Astrocyte of the cerebellum (primary cell): ENCODE results near the gene PCSK5.

Experiments
- DNase-seq: peaks from one replicate; pipeline ENCODE4 v3.0.0-alpha.2; 2011; ENCODE audit warnings: low read depth
- H3K4me3 ChIP-seq: 2 replicates; pipeline ENCODE4 v1.5.1; 2011; ENCODE audit warnings: mild to moderate bottlenecking, low read depth, low read length, moderate library complexity
- CTCF ChIP-seq: IDR thresholded peaks from 2 replicates; pipeline ENCODE4 v1.5.1; 2012; ENCODE audit warnings: low read length, low read depth, moderate library complexity, mild to moderate bottlenecking; ENCODE audit errors: missing control alignments
- in situ Hi-C: cut with HindIII; loops from 2 replicates; pipeline ENCODE4 v1.10.0; 2017; ENCODE audit warnings: low sequenced_read_pairs

Gene PCSK5

DNA sequence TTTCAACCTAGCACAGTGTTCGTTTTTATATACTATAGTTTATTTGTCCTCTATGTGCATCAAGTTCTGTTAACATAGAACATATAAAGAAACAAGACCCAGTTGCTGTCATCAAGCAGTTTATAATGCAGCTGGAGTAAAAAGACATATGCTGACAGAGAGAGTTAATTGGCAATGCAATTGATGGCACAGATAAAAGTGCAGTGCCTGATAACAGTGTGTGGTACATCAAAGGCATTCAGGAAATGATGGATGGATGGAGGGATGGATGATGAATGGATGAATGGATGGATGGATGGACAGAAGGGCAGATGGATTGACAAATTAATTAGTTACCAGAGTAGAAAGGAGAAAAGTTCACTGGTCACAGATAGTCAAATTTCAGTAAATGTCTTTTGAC lies 264.9 kb downstream of the PCSK5 start:
- in situ Hi-C loops: no loop called here
- DNase-seq: no peak
- no peak overlapping the region for H3K4me3 ChIP-seq
- no peak for TF ChIP-seq CTCF

GRCh38 chr9:76158713-76159112 lies 268.2 kb downstream of the PCSK5 start:
- in situ Hi-C loops: no loop called here
- no peak for DNase-seq
- no peak for TF ChIP-seq CTCF
- H3K4me3 ChIP-seq: no peak overlapping the region

GRCh38 chr9:76159293-76159926 lies 268.9 kb downstream of the PCSK5 start:
- no peak for TF ChIP-seq CTCF
- in situ Hi-C loops: no loop called here
- H3K4me3 ChIP-seq: no peak overlapping the region
- no peak for DNase-seq

DNA sequence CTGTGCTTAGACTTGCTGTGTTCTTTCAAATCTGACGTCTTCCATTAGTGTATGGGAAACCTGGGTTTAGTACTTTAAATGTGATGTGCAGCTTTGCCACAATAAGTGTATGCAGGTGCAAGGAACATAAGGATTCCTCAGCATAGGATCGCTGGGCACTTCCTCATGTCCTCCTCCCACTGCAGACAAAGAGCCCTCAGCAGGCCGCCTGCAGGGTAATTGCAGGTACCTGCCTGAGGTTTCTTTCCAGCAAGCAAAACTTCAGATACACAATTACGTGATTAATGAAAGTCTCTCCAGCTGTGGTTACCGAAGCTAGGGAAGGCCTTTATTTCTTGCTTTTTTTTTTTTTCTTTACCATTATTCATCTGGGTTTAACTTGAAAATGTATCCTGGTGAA lies 270.6 kb downstream of the PCSK5 start:
- no peak overlapping the region for H3K4me3 ChIP-seq
- in situ Hi-C loops: loop anchor here (10.0 kb wide), 1 partner anchor 304 kb away; no protein-coding TSS in a partner anchor
- TF ChIP-seq CTCF: no peak
- no peak for DNase-seq

DNA sequence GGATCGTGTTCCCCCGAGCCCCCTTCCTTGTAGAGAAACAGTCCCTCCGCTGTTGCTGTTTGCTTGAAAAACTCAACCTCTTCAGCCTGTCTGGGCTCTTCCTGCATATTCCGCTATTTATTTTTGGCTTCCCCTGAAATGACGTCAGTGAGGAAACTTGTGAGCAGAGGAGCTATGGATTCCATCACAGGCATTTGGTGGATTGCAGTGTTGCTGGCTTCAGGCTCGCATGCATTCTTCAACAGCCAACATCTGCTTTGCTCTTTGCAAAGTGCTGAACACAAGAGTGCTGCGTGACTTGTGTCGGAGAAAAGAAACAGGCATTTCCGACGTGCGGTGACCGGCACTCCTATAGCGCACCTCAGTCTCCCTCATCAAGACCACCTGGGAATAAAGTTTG lies 271.1 kb downstream of the PCSK5 start:
- H3K4me3 ChIP-seq: no peak overlapping the region
- in situ Hi-C loops: loop anchor here (10.0 kb wide), 1 partner anchor 303 kb away; no protein-coding TSS in a partner anchor
- DNase-seq: peak; percentile 65
- TF ChIP-seq CTCF: no peak

DNA sequence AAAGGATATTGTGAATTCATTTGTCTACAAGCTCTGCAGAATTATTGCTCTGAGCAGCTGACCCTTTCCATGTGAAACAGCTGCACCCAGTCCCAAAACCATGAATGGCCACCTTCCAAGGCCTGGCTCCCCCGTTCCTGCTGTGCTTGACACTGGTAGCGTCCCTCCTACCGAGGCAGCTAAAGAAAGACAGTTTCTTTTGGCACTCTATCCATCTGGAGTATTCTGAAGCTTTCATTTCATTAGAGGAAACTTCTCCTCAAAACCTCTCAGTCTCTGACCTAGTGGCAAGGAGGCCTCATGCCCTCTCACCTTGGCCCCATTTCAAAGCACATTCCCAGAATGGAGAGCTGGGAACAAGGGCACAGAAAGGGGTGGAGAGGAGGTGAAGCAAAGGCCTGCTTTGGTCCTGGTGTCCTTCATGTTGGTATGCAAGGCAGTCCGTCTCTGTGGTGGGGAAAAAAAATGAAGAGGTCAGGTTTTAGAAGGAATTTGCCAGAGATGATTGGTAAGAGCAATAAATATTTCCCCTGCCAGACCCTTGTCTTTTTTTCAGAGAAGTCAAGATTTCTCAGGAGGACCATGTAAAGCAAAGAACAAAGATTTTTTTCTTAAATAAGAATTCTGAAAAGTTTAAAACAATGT lies 271.7 kb downstream of the PCSK5 start:
- TF ChIP-seq CTCF: no peak

More for the DNA sequence above, 271.7 kb downstream of the PCSK5 start:
- peak; percentile 12 for DNase-seq
- in situ Hi-C loops: loop anchor here (10.0 kb wide), 1 partner anchor 303 kb away; no protein-coding TSS in a partner anchor
- no peak overlapping the region for H3K4me3 ChIP-seq
